GM19238 (cell line): Measurements from ENCODE around the gene SNN.

ENCODE experiments used
- DNase-seq: peaks from one replicate; pipeline ENCODE4 v3.0.0; 2011; ENCODE audit warnings: low spot score; ENCODE audit not compliant: insufficient read length

SNN gene

DNA sequence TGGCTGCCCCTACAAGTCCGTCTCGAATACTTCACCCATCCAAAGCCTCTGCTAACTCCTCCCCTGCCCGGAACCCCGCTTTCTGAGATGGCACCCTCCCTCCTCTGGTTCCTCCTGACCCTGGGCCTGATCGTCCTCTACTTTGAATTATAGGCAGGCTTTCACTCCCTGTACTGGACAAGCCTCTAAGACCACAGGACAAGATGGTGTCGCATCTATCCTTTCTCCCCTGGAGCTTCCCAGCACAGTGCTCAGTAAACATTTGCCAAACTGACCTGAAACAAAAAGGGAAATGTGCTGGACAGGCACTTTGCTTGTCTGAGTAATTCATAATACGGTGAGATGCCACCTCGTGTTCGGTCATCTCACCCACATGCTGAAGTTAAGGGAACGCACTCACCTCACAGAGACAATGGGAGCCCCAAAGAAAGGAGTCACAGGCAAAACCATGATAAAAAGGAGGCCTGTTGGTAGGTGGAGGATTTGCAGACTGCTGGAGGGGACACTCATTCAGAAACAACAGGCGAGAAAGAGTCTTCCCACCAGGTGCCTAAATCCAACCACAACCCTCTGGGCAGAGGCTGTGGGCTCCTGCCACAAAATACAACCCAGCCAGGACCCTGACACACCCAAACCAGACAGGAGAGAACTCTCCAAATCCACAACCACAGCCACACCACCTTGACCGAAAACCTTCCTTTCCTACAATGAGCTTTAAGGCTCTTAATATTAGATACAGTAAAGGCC lies 28.2 kb downstream of the SNN start:
- no peak for DNase-seq

GRCh38 chr16:11697319-11697718 lies 29.1 kb downstream of the SNN start:
- DNase-seq, result no peak

GRCh38 chr16:11698271-11698689 lies 30.0 kb downstream of the SNN start:
- DNase-seq, result no peak

DNA sequence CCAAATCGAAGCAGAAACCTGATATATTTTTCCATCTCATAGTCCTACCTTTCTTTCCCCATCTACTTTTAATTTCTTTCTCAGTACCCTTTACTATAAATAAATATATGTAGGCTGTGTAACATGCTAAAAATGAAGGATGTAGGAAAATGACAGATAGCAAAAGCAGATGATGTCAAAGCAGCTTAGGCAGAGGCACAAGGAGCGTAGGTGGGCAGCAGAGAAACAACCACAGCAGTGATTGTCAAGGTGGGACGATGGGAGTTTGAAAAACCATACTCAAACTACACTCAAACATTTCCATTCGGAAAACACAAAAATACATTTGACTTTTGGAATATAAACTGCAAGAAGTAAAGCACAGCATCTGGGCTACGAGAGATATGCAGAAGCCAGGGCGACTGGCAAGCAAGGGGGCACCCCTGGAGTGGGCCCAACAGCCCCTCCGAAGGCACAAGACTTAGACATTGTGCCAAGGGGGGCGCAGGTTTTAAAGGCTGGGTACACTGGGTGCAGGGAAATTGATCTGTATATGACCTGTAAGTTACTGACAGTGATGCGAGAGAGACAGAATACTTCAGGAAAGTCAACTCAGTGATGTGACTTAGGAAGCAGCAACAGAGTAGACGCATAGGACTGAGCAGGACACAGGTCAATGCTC lies 31.1 kb downstream of the SNN start:
- no peak for DNase-seq

DNA sequence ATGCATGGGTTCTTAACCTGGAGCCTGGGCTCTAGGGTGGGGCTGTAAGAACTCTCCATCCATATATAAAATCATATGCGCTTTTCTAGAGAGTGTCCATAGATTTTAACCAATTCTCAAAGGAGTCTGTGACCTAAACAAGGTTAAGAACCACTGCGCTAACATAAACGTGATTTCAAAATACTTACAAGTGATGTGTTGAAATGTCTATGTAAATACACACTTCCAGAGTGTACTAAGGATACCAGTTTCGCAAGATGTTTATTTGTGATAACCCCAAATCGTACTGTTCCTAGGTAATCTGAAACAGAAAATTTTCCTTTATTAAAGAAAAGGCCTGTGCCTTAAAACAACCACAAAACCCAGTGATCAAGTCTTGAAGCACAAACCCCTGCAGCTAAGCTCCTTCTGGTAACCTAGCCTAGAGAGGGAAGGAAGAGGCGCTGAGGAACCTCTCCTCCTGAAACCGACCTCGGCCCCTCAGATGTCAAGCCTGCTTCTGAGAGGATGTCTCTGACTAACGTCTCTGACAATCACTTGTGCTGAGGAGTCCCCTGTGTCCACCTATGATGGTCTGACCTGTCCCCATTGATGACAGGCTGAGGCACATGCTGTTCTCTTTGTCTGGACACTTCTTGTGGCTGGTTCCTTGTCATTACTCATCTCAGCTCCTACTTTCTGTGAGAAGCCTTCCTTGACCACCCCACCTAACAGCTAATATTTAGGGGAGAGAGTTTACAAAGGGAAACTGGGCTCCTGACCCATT lies 32.2 kb downstream of the SNN start:
- DNase-seq, result no peak

- DNase-seq, result no peak
Measured at GRCh38 chr16:11705311-11706025, 37.2 kb downstream of the SNN start.

GRCh38 chr16:11706180-11706742 lies 38.0 kb downstream of the SNN start:
- peak; percentile 30 for DNase-seq

DNA sequence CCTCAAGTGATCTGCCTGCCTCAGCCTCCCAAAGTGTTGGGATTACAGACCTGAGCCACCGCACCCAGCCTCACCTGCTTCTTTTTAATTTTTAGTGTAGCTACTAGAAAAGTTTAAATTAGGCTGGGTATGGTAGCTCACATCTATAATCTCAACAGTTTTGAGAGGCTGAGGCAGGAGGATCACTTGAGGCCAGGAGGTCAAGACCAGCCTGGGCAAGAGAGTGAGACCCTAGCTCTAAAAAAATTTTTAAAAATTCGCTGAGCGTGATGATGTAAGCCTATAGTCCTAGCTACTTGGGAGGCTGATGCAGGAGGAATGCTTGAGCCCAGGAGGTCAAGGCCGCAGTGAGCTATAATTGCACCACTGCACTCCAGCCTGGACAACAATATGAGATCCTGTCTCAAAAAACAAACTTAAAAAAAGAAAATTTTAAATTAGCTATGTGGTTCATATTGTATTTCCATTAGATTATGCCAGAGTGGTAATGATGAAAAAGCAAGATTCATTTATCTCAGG lies 39.5 kb downstream of the SNN start:
- DNase-seq, result no peak

DNA sequence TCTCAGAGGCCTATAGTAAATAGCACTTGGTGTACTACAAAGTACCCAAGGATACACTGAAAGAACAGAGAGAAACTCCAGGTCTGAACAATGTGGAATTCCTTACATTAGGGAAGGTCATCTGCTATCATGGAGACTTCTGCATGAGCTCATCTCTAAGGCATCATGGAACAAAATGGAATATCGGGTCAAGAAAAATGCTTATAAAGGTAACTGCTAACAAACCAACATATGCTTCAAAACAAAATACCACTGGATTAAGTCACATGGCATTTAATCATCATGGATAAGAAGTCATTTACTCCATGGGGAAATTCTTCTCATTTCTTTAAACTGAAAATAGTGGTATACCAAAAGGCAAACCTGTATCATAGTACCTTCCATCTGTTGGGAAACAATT lies 40.2 kb downstream of the SNN start:
- DNase-seq, result no peak

- DNase-seq, result no peak
Measured at GRCh38 chr16:11711662-11712061, 43.4 kb downstream of the SNN start.

- DNase-seq, result no peak
Measured at GRCh38 chr16:11712122-11712521, 43.9 kb downstream of the SNN start.

DNA sequence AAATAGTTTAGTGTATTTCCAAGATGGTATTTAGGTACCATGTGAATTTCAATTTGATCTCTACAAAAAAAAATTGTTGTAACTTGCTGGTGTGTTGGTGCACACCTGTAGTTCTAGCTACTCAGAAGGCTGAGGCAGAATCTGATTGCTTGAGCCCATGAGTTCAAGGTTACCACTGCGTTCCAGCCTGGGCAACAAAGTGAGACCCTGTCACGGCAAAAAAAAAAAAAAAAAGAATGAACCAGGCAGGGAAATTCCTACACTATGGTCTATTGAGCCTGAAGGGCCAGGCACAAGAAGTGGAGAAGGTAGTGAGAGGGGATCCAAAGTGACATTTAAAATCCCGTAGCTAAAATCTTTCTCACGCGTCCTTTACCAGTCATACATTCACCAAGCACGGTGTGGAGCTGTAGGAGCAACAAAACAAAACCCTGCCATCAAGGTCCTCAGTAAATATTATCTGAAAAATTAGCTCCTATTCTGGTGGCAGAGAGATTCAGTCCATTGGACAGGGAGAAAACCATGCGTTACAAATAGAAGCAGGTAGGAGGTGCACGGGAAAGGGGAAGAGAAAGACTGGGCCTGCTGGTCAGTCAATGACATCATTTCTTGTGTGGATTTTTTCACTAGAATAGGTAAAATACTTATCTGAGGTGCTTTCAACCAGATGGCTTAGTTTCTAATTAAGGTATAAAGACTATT lies 47.1 kb downstream of the SNN start:
- DNase-seq, result no peak

- DNase-seq, result no peak
Measured at GRCh38 chr16:11716336-11716735, 48.1 kb downstream of the SNN start.

- DNase-seq, result no peak
Measured at GRCh38 chr16:11717811-11718210, 49.6 kb downstream of the SNN start.

GRCh38 chr16:11719171-11719570 lies 50.9 kb downstream of the SNN start:
- DNase-seq, result no peak

- DNase-seq, result no peak
Measured at GRCh38 chr16:11719762-11720161, 51.5 kb downstream of the SNN start.

GRCh38 chr16:11721781-11722467 lies 53.7 kb downstream of the SNN start:
- DNase-seq, result no peak

GRCh38 chr16:11722468-11722808 lies 54.2 kb downstream of the SNN start:
- DNase-seq, result no peak

GRCh38 chr16:11725457-11725856 lies 57.2 kb downstream of the SNN start:
- no peak for DNase-seq

- no peak for DNase-seq
Measured at GRCh38 chr16:11726008-11726407, 57.8 kb downstream of the SNN start.
